H9 (cell line): Measurements from ENCODE around the gene AHNAK. TPM values are rescaled to one million over a fixed set of nuclear protein-coding genes. Genes with fewer than 3 reads are reported as not detected.
A peak's percentile ranks its signal among the peaks of the same experiment; 100 is the strongest.

Source experiments
- DNase-seq: peaks from one replicate; pipeline ENCODE4 v3.0.0-alpha.2; 2017
- H2AFZ ChIP-seq: one replicate; pipeline ENCODE4 v1.6.1; 2013; ENCODE audit warnings: mild to moderate bottlenecking, low read length, control low read depth, moderate library complexity
- H2AK5ac ChIP-seq: 2 replicates; pipeline ENCODE4 v1.6.1; 2013; ENCODE audit warnings: low read length, control low read depth, mixed read lengths; ENCODE audit not compliant: insufficient read length
- H2BK120ac ChIP-seq: one replicate; pipeline ENCODE4 v1.6.1; 2013; ENCODE audit warnings: low read depth, mild to moderate bottlenecking, low read length, control low read depth, inconsistent platforms; ENCODE audit not compliant: poor library complexity, severe bottlenecking
- H2BK12ac ChIP-seq: 2 replicates; pipeline ENCODE4 v1.6.1; 2013; ENCODE audit warnings: low read length, control low read depth, mixed read lengths, low read depth; ENCODE audit not compliant: insufficient read length
- H2BK15ac ChIP-seq: 2 replicates; pipeline ENCODE4 v1.6.1; 2013; ENCODE audit warnings: low read depth, low read length, control low read depth
- H2BK20ac ChIP-seq: one replicate; pipeline ENCODE4 v1.6.1; 2013; ENCODE audit warnings: low read depth, mild to moderate bottlenecking, low read length, control low read depth, inconsistent platforms; ENCODE audit not compliant: poor library complexity, severe bottlenecking
- H2BK5ac ChIP-seq: 2 replicates; pipeline ENCODE4 v1.6.1; 2013; ENCODE audit warnings: low read length, control low read depth, mixed read lengths; ENCODE audit not compliant: insufficient read length
- H3K14ac ChIP-seq: 2 replicates; pipeline ENCODE4 v1.6.1; 2013; ENCODE audit warnings: low read length, control low read depth; ENCODE audit not compliant: insufficient read depth
- H3K18ac ChIP-seq: 2 replicates; pipeline ENCODE4 v1.6.1; 2013; ENCODE audit warnings: low read depth, mild to moderate bottlenecking, mixed read lengths, low read length, control low read depth; ENCODE audit not compliant: insufficient read length
- H3K23ac ChIP-seq: 2 replicates; pipeline ENCODE4 v1.6.1; 2013; ENCODE audit warnings: low read length, control low read depth, mixed read lengths, low read depth; ENCODE audit not compliant: insufficient read length
- H3K23me2 ChIP-seq: 2 replicates; pipeline ENCODE4 v1.6.1; 2013; ENCODE audit warnings: low read depth, mild to moderate bottlenecking, mixed read lengths, low read length, control low read depth; ENCODE audit not compliant: insufficient read length, poor library complexity, severe bottlenecking
- H3K27ac ChIP-seq: 2 replicates; pipeline ENCODE4 v1.5.1; 2013; ENCODE audit warnings: low read length, control low read depth, mixed read lengths, low read depth; ENCODE audit not compliant: insufficient read length
- H3K27me3 ChIP-seq: 2 replicates; pipeline ENCODE4 v1.6.1; 2013; ENCODE audit warnings: low read length, control low read depth, inconsistent platforms; ENCODE audit not compliant: insufficient read depth
- H3K4ac ChIP-seq: 2 replicates; pipeline ENCODE4 v1.6.1; 2013; ENCODE audit warnings: low read depth, mild to moderate bottlenecking, control low read depth, inconsistent platforms, low read length, moderate library complexity
- H3K4me1 ChIP-seq: 2 replicates; pipeline ENCODE4 v1.6.1; 2013; ENCODE audit warnings: low read length, control low read depth, inconsistent platforms; ENCODE audit not compliant: insufficient read depth
- H3K4me2 ChIP-seq: 2 replicates; pipeline ENCODE4 v1.6.1; 2013; ENCODE audit warnings: low read length, control low read depth, mixed read lengths; ENCODE audit not compliant: insufficient read length, insufficient read depth
- H3K56ac ChIP-seq: 2 replicates; pipeline ENCODE4 v1.6.1; 2013; ENCODE audit warnings: low read depth, mild to moderate bottlenecking, mixed read lengths, low read length, control low read depth; ENCODE audit not compliant: insufficient read length
- H3K79me1 ChIP-seq: 2 replicates; pipeline ENCODE4 v1.6.1; 2013; ENCODE audit warnings: low read depth, mild to moderate bottlenecking, moderate library complexity, low read length, control low read depth, inconsistent platforms; ENCODE audit not compliant: insufficient read depth, poor library complexity, severe bottlenecking
- H3K79me2 ChIP-seq: 2 replicates; pipeline ENCODE4 v1.6.1; 2013; ENCODE audit warnings: low read length, control low read depth, inconsistent platforms; ENCODE audit not compliant: insufficient read depth
- H3K9ac ChIP-seq: 2 replicates; pipeline ENCODE4 v1.6.1; 2013; ENCODE audit warnings: low read length, control low read depth, mixed read lengths; ENCODE audit not compliant: insufficient read length; ENCODE audit errors: extremely low read depth
- H3K9me3 ChIP-seq: one replicate; pipeline ENCODE4 v1.6.1; 2013; ENCODE audit warnings: low read depth, low read length, inconsistent platforms; ENCODE audit not compliant: control insufficient read depth
- H3T11ph ChIP-seq: one replicate; pipeline ENCODE4 v1.6.1; 2013; ENCODE audit warnings: mild to moderate bottlenecking, low read length, control low read depth, inconsistent platforms
- H4K20me1 ChIP-seq: one replicate; pipeline ENCODE4 v1.6.1; 2013; ENCODE audit not compliant: control insufficient read depth, insufficient read length, insufficient read depth
- H4K5ac ChIP-seq: 2 replicates; pipeline ENCODE4 v1.6.1; 2013; ENCODE audit warnings: low read depth, mild to moderate bottlenecking, mixed read lengths, low read length, control low read depth; ENCODE audit not compliant: insufficient read length
- H4K8ac ChIP-seq: replicated peaks from 2 replicates; pipeline ENCODE4 v1.6.1; 2013; ENCODE audit warnings: low read length, control low read depth, mixed read lengths, low read depth; ENCODE audit not compliant: insufficient read length
- H4K91ac ChIP-seq: 2 replicates; pipeline ENCODE4 v1.6.1; 2013; ENCODE audit warnings: low read depth, mild to moderate bottlenecking, moderate library complexity, mixed read lengths, low read length, control low read depth; ENCODE audit not compliant: insufficient read length
- H3K27ac Mint-ChIP-seq, 3 experiments: 2 replicates in 2 of 3; 3 replicates in 1 of 3; pipeline ENCODE4 v1.8.0; 2020 to 2021; ENCODE audit warnings: mixed read lengths in 3 of 3, mild to moderate bottlenecking in 1 of 3, moderate library complexity in 1 of 3
- H3K27me3 Mint-ChIP-seq: 2 replicates; pipeline ENCODE4 v1.8.0; 2021; ENCODE audit warnings: low read depth, mild to moderate bottlenecking, moderate library complexity, mixed read lengths
- H3K36me3 Mint-ChIP-seq, 3 experiments: 2 replicates in 2 of 3; 3 replicates in 1 of 3; pipeline ENCODE4 v1.8.0; 2020 to 2021; ENCODE audit warnings: low read depth in 3 of 3, mixed read lengths in 3 of 3; ENCODE audit not compliant: insufficient read depth in 1 of 3
- H3K4me1 Mint-ChIP-seq, 2 experiments: 2 replicates each; pipeline ENCODE4 v1.8.0; 2020; ENCODE audit warnings: mixed read lengths in 2 of 2
- H3K4me3 Mint-ChIP-seq, 2 experiments: 2 replicates in 1 of 2; 3 replicates in 1 of 2; pipeline ENCODE4 v1.8.0; 2020 to 2021; ENCODE audit warnings: mild to moderate bottlenecking in 2 of 2, mixed read lengths in 2 of 2, moderate library complexity in 1 of 2
- H3K9me3 Mint-ChIP-seq, 2 experiments: 2 replicates in 1 of 2; 3 replicates in 1 of 2; pipeline ENCODE4 v1.8.0; 2020; ENCODE audit warnings: mild to moderate bottlenecking in 2 of 2, mixed read lengths in 2 of 2, moderate library complexity in 1 of 2
- CTCF ChIP-seq: fragments of 200-600 bp; sonication (generic); conservative IDR thresholded peaks from 3 replicates; pipeline ENCODE4 v1.8.0; 2021; ENCODE audit warnings: antibody characterized with exemption, mild to moderate bottlenecking
- WGBS: extraction: QIAGEN DNeasy Blood & Tissue Kit; methylation state at CpG from one replicate; pipeline ENCODE4 v1.1.7; 2013; ENCODE audit warnings: missing lambda C conversion rate, low lambda C conversion rate, mixed read lengths; ENCODE audit not compliant: insufficient read length; ENCODE audit errors: extremely low coverage; 5-methylcytosine and 5-hydroxymethylcytosine counted together
- total RNA-seq: library from RNA; stranded (reverse); gene quantifications from 2 replicates; pipeline ENCODE4 v1.2.1, GENCODE V29; 2021

AHNAK gene
- total RNA-seq, 1 experiment from 2014 or later = 15.2 TPM

- H2BK15ac ChIP-seq = no peak overlapping the region
- H4K5ac ChIP-seq = no peak overlapping the region
- H4K20me1 ChIP-seq = no peaks in the 10 kb centered on the region
- Mint-ChIP-seq H3K4me1 (peaks cover 28 to 33% of the 10 kb centered on the region in 2 experiments), H3K27me3 (no peaks in the 10 kb centered on the region), H3K27ac (peak overlapping the region in 1 of 3 experiments; percentile 95; a peak in 3 of 7 replicates), H3K4me3 (no peak overlapping the region), H3K9me3 (no peaks in the 10 kb centered on the region), H3K36me3 (peaks cover 56 to 94% (median 74%) of the 10 kb centered on the region in 3 experiments)
- H3K18ac ChIP-seq = no peak overlapping the region
- no peak overlapping the region for H4K8ac ChIP-seq
- DNase-seq = no peak
- no peak overlapping the region for H2BK12ac ChIP-seq
- no peak overlapping the region for H2BK20ac ChIP-seq
- no peak overlapping the region for H3K4ac ChIP-seq
- no peak overlapping the region for H3K4me2 ChIP-seq
- no peak overlapping the region for H3K27ac ChIP-seq
- no peaks in the 10 kb centered on the region for H3K4me1 ChIP-seq
- H3K9me3 ChIP-seq = no peaks in the 10 kb centered on the region
- no peak overlapping the region for H2BK5ac ChIP-seq
- TF ChIP-seq CTCF = no peak
- H3K14ac ChIP-seq = no peak overlapping the region
- H3T11ph ChIP-seq = no peak overlapping the region
- H3K27me3 ChIP-seq = no peaks in the 10 kb centered on the region
- H2AFZ ChIP-seq = no peak overlapping the region
- H3K56ac ChIP-seq = no peak overlapping the region
- peaks cover 3% of the 10 kb centered on the region; the same call in 1 of the 2 replicates for H3K79me2 ChIP-seq
- no peak overlapping the region for H2BK120ac ChIP-seq
- H3K23ac ChIP-seq = no peak overlapping the region
- H3K79me1 ChIP-seq = no peaks in the 10 kb centered on the region
- WGBS = no CpG with 5 or more reads among the region's 8 CpGs
- no peak overlapping the region for H3K9ac ChIP-seq
- no peaks in the 10 kb centered on the region for H3K23me2 ChIP-seq
- no peak overlapping the region for H4K91ac ChIP-seq
- H2AK5ac ChIP-seq = no peak overlapping the region
Observed at GRCh38 chr11:62566247-62566646, 19.6 kb upstream of the AHNAK start.
